HG02943 (cell line): ENCODE measurements around the gene VTI1A.
"Not testable (repeated sequence)": the region's sequence is repeated elsewhere in the genome, so short reads cannot be mapped to it uniquely, and the experiment has no call there.

ENCODE experiments used
- ATAC-seq: cut with Tn5 transposase; IDR thresholded peaks from one replicate; pipeline ENCODE4 v1.9.1; 2021; ENCODE audit warnings: mild to moderate bottlenecking, low read depth, moderate library complexity; ENCODE audit not compliant: unreplicated experiment

Gene VTI1A

GRCh38 chr10:112838784-112839481 lies 391.9 kb downstream of the VTI1A start:
- no peak for ATAC-seq

GRCh38 chr10:112839928-112840654 lies 393.1 kb downstream of the VTI1A start:
- ATAC-seq: no peak

GRCh38 chr10:112841549-112841948 lies 394.5 kb downstream of the VTI1A start:
- no peak for ATAC-seq

- ATAC-seq: peak; percentile 87
These were observed 395.9 kb downstream of the VTI1A start for GRCh38 chr10:112842832-112843360.

- ATAC-seq: no peak
These were observed 396.6 kb downstream of the VTI1A start for GRCh38 chr10:112843623-112844022.

GRCh38 chr10:112844681-112845544 lies 397.9 kb downstream of the VTI1A start:
- ATAC-seq: no peak

GRCh38 chr10:112847778-112848177 lies 400.8 kb downstream of the VTI1A start:
- no peak for ATAC-seq

GRCh38 chr10:112848228-112848627 lies 401.2 kb downstream of the VTI1A start:
- ATAC-seq: no peak

- no peak for ATAC-seq
These were observed 401.9 kb downstream of the VTI1A start for GRCh38 chr10:112848868-112849430.

GRCh38 chr10:112849546-112849945 lies 402.5 kb downstream of the VTI1A start:
- no peak for ATAC-seq

GRCh38 chr10:112851181-112851580 lies 404.2 kb downstream of the VTI1A start:
- no peak for ATAC-seq

- ATAC-seq: no peak
These were observed 404.7 kb downstream of the VTI1A start for GRCh38 chr10:112851588-112852211.

- no peak for ATAC-seq
These were observed 405.3 kb downstream of the VTI1A start for GRCh38 chr10:112852306-112852705.

- no peak for ATAC-seq
These were observed 408.1 kb downstream of the VTI1A start for GRCh38 chr10:112855134-112855533.

GRCh38 chr10:112857493-112857892 lies 410.5 kb downstream of the VTI1A start:
- ATAC-seq: no peak

GRCh38 chr10:112858986-112859651 lies 412.1 kb downstream of the VTI1A start:
- ATAC-seq: no peak

- ATAC-seq: no peak
These were observed 412.8 kb downstream of the VTI1A start for GRCh38 chr10:112859793-112860192.

GRCh38 chr10:112863461-112863860 lies 416.4 kb downstream of the VTI1A start:
- ATAC-seq: not testable (repeated sequence)
